Measurements from ENCODE around the gene ARHGAP26.

The ARHGAP26 gene

DNA sequence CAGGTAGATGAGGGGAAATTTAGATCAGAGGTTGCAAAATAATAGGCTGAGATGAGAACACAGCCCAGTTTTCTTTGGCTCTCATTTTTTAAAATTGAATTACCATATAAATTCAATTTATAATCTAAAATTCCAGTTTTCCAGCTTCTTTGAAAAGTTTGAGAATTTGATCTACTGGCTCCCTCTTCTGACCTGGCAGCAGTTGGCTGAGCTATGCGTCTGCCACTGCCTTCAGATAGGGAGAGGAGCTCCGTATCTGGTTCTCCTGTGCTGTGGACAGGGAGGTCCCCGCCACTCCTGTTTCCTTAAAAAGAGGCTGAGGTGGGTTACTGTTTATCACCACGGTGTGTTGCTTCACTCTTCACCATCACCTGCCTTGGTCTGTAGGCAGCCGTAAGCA, 103.7 kb downstream of the ARHGAP26 start:
- Mint-ChIP-seq H3K27me3 (no peaks in the 10 kb centered on the region), H3K27ac (no peak overlapping the region), H3K36me3 (peaks cover 0 to 3% of the 10 kb centered on the region in 2 donors), H3K4me1 (peaks cover 0 to 4% of the 10 kb centered on the region in 2 donors), H3K4me3 (no peak overlapping the region), H3K9me3 (no peaks in the 10 kb centered on the region)
- ATAC-seq (replicated peaks) (no peak), DNase-seq (no peak)

DNA sequence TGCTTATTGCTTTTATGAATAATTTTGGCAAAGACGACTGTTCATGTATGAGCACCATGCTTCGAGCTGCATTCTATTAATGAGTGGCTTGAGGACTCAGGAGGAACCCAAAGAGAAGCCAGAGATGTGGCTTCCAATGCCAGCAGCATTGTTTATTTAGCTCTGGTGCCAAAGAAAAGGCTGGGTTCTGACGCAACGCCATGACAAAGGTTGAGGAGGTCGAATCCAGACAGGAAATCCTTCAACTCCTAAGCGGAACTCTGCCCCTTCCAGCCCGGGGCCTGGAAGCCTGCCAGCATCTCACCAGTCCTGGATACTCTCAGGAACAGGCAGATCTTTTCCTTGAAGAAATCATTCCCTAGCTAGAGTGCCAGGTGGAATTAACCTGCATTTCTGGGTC, 104.4 kb downstream of the ARHGAP26 start:
- ATAC-seq (replicated peaks) (no peak), DNase-seq (no peak)
- no peaks in the 10 kb centered on the region for H3K9me3 Mint-ChIP-seq
- H3K4me3 Mint-ChIP-seq: no peak overlapping the region
- peaks cover 0 to 3% of the 10 kb centered on the region in 2 donors for H3K36me3 Mint-ChIP-seq
- H3K27ac Mint-ChIP-seq: no peak overlapping the region
- H3K27me3 Mint-ChIP-seq: no peaks in the 10 kb centered on the region
- peaks cover 0 to 4% of the 10 kb centered on the region in 2 donors for H3K4me1 Mint-ChIP-seq

GRCh38 chr5:142875936-142876335, 105.8 kb downstream of the ARHGAP26 start:
- no peaks in the 10 kb centered on the region for H3K9me3 Mint-ChIP-seq
- no peak for DNase-seq
- no peak overlapping the region for H3K27ac Mint-ChIP-seq
- peaks cover 0 to 3% of the 10 kb centered on the region in 2 donors for H3K36me3 Mint-ChIP-seq
- H3K27me3 Mint-ChIP-seq: no peaks in the 10 kb centered on the region
- ATAC-seq (replicated peaks): no peak
- H3K4me3 Mint-ChIP-seq: no peak overlapping the region
- H3K4me1 Mint-ChIP-seq: peaks cover 0 to 8% of the 10 kb centered on the region in 2 donors

DNA sequence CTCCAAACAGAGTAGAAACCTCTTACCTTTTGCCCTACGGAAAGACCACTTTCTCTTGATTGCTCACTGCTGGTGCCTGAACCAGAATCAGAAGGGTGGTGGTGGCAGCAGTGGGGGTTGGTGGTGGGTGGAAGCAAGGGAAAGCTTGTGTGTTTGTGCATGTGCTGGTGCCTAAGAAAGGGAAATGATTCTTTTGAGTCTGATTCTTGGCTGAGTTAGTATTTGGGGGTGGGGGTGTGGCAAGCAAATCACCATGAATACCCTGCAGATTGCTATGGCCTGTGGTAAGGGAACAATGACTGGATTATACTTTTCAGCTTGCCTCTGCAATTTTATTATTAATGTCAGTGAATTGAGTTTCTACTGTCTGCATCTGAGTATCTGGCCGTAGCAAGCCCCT, 106.6 kb downstream of the ARHGAP26 start:
- ATAC-seq (replicated peaks): no peak
- Mint-ChIP-seq H3K4me1 (peaks cover 0 to 11% of the 10 kb centered on the region in 2 donors), H3K36me3 (peaks cover 0 to 3% of the 10 kb centered on the region in 2 donors), H3K27me3 (no peaks in the 10 kb centered on the region), H3K27ac (no peak overlapping the region), H3K4me3 (no peak overlapping the region), H3K9me3 (no peaks in the 10 kb centered on the region)
- DNase-seq: no peak

GRCh38 chr5:142878111-142878510, 107.9 kb downstream of the ARHGAP26 start:
- no peaks in the 10 kb centered on the region for H3K9me3 Mint-ChIP-seq
- H3K36me3 Mint-ChIP-seq: peaks cover 0 to 3% of the 10 kb centered on the region in 2 donors
- ATAC-seq (replicated peaks) (no peak), DNase-seq (no peak)
- H3K4me3 Mint-ChIP-seq: no peak overlapping the region
- peaks cover 0 to 7% of the 10 kb centered on the region in 2 donors for H3K4me1 Mint-ChIP-seq
- no peak overlapping the region for H3K27ac Mint-ChIP-seq
- H3K27me3 Mint-ChIP-seq: no peaks in the 10 kb centered on the region

DNA sequence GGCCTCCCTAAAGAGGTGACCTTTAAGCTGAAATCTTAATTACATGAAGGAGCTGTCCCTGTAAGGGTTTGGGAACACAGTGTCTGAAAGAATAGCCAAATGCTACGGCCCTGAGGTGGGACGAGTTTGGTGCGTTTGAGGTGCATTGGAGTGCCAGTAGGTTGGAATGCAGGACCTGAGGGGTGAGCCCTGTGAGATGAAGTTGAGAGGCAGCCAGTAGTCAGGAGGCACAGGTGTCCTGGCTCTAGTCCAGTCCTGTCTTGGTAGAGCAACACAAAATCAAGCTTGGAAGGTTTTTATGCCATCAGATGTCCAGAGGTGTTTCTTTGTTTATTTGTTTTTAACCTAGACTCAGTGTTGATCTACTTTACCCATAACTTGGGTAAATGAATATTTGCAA, 108.5 kb downstream of the ARHGAP26 start:
- Mint-ChIP-seq H3K9me3 (no peaks in the 10 kb centered on the region), H3K27me3 (no peaks in the 10 kb centered on the region), H3K36me3 (peaks cover 0 to 3% of the 10 kb centered on the region in 2 donors), H3K27ac (no peak overlapping the region), H3K4me3 (no peak overlapping the region), H3K4me1 (peaks cover 0 to 7% of the 10 kb centered on the region in 2 donors)
- ATAC-seq (replicated peaks) (no peak), DNase-seq (no peak)

- no peak overlapping the region for H3K4me3 Mint-ChIP-seq
- H3K9me3 Mint-ChIP-seq: no peaks in the 10 kb centered on the region
- no peaks in the 10 kb centered on the region for H3K36me3 Mint-ChIP-seq
- H3K4me1 Mint-ChIP-seq: peaks cover 0 to 7% of the 10 kb centered on the region in 2 donors
- no peak for DNase-seq
- no peaks in the 10 kb centered on the region for H3K27me3 Mint-ChIP-seq
- no peak overlapping the region for H3K27ac Mint-ChIP-seq
- ATAC-seq (replicated peaks): peak; percentile 82 to 89
Measured at GRCh38 chr5:142881076-142881783, 111.1 kb downstream of the ARHGAP26 start.

DNA sequence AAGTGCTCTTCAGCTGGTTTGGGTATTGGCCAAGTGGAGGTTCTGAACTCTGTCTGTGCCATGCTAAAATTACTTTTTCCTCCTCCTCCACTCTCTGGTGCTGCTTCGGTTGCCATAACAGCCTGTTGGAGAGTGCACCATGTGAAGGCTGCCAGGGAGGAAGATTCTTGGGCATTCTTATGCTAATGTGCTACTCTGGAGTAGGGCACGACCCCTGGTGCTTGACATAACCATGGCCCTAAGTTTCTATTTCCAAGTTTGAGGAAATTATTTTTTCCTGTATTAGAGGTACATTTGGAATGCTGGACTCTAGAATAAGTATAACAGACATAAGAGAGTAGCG, 111.6 kb downstream of the ARHGAP26 start:
- no peaks in the 10 kb centered on the region for H3K9me3 Mint-ChIP-seq

DNA sequence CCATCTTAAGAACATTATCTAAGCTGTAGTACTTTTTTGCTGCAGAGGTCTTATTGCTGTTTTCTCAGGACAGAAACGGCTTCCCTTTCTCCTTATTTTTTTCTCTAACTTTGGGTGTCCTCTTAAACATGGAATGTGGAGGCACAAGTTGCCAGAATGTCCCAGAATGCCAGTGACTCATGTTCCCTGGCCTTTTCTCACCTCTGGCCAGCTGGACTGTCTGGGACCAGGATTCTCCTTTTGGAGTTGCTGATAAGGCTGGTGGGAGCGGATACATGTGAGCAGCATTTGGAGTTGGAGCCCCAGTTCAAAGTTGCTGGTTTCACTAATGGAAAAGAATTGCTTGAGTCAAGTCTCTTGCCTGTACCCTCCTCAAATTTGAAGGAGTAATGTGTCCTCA, 112.8 kb downstream of the ARHGAP26 start:
- ATAC-seq (replicated peaks) (no peak), DNase-seq (no peak)
- H3K4me3 Mint-ChIP-seq: no peak overlapping the region
- H3K27me3 Mint-ChIP-seq: no peaks in the 10 kb centered on the region
- no peak overlapping the region for H3K27ac Mint-ChIP-seq
- H3K9me3 Mint-ChIP-seq: no peaks in the 10 kb centered on the region
- H3K36me3 Mint-ChIP-seq: no peaks in the 10 kb centered on the region
- H3K4me1 Mint-ChIP-seq: peaks cover 0 to 7% of the 10 kb centered on the region in 2 donors

More for the DNA sequence above, 111.6 kb downstream of the ARHGAP26 start:
- ATAC-seq (replicated peaks): no peak
- DNase-seq: no peak
- no peak overlapping the region for H3K27ac Mint-ChIP-seq
- no peak overlapping the region for H3K4me3 Mint-ChIP-seq
- no peaks in the 10 kb centered on the region for H3K36me3 Mint-ChIP-seq
- peaks cover 0 to 7% of the 10 kb centered on the region in 2 donors for H3K4me1 Mint-ChIP-seq
- no peaks in the 10 kb centered on the region for H3K27me3 Mint-ChIP-seq

DNA sequence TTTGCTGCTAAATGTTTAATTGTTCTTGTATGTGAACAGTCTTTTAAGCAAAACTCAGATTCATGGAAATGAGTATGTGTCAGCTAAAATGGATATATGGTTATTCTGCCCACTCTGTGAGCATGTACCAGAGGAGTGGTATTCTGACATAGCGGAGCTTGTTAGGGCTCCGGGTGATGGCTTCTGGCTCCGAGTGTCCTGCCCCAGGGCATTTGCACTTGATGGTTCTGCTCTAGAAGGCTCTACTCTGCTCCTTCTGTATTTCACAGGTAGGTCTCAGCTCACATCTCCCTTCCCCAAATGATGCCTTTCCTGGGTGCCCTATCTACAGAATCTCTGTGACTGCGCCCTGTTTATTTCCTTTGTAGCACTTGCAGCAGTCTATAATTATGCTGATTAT, 113.3 kb downstream of the ARHGAP26 start:
- DNase-seq: no peak
- H3K27me3 Mint-ChIP-seq: no peaks in the 10 kb centered on the region
- no peak for ATAC-seq (replicated peaks)
- no peak overlapping the region for H3K27ac Mint-ChIP-seq
- peaks cover 0 to 7% of the 10 kb centered on the region in 2 donors for H3K4me1 Mint-ChIP-seq
- H3K36me3 Mint-ChIP-seq: no peaks in the 10 kb centered on the region
- no peaks in the 10 kb centered on the region for H3K9me3 Mint-ChIP-seq
- H3K4me3 Mint-ChIP-seq: no peak overlapping the region

DNA sequence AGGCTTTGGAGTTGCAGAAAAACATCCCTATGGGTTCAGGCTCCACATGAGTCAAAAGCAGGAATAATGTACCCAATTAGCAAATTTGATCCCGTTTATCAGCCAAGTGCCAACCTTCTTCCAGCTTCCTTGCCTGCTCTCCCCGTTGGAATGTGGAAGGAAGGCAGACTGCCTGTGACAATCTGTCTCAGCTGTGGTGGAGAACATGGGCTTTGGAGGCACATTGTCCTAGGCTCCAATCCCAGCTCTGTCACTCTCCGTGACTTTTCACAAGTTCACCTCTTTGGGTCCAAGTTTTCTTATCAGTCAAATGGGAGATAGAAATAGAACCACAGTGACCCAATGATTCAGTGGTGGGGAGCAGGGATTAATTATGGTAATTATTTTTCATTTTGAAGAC, 113.9 kb downstream of the ARHGAP26 start:
- H3K4me1 Mint-ChIP-seq: peaks cover 0 to 7% of the 10 kb centered on the region in 2 donors
- H3K9me3 Mint-ChIP-seq: no peaks in the 10 kb centered on the region
- no peaks in the 10 kb centered on the region for H3K36me3 Mint-ChIP-seq
- DNase-seq: no peak
- H3K4me3 Mint-ChIP-seq: no peak overlapping the region
- ATAC-seq (replicated peaks): no peak
- no peak overlapping the region for H3K27ac Mint-ChIP-seq
- no peaks in the 10 kb centered on the region for H3K27me3 Mint-ChIP-seq

DNA sequence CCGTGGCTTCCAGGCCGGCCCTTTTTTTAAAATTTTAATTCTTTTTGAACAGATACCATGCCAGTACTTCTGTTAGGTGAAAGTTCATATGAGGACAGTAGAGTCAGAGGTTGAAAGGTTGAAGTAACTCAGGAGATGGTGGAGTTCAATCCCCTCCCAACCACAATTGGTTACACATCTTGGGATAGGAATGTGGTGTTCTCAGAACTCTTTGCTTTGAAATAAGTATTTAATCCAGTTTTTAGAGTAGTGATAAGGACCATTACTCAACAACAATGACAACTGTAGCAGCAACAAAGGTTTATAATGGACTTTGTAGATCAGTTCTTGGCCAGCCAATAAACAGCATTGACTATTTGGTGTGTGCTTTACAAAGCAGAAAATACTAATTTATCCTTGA, 116.0 kb downstream of the ARHGAP26 start:
- Mint-ChIP-seq H3K27ac (no peak overlapping the region), H3K4me3 (no peak overlapping the region), H3K4me1 (peaks cover 0 to under 1% of the 10 kb centered on the region in 2 donors), H3K36me3 (no peaks in the 10 kb centered on the region), H3K27me3 (no peaks in the 10 kb centered on the region), H3K9me3 (no peaks in the 10 kb centered on the region)
- DNase-seq: no peak
- ATAC-seq (replicated peaks): no peak

- ATAC-seq (replicated peaks) (no peak), DNase-seq (no peak)
- Mint-ChIP-seq H3K36me3 (no peaks in the 10 kb centered on the region), H3K4me1 (no peaks in the 10 kb centered on the region), H3K27ac (no peak overlapping the region), H3K27me3 (no peaks in the 10 kb centered on the region), H3K9me3 (no peaks in the 10 kb centered on the region), H3K4me3 (no peak overlapping the region)
Measured at GRCh38 chr5:142886956-142887355, 116.8 kb downstream of the ARHGAP26 start.

GRCh38 chr5:142888469-142889085, 118.4 kb downstream of the ARHGAP26 start:
- Mint-ChIP-seq H3K27ac (no peak overlapping the region), H3K27me3 (no peaks in the 10 kb centered on the region), H3K4me3 (no peak overlapping the region), H3K36me3 (no peaks in the 10 kb centered on the region), H3K4me1 (no peaks in the 10 kb centered on the region), H3K9me3 (no peaks in the 10 kb centered on the region)
- DNase-seq (no peak), ATAC-seq (replicated peaks) (no peak)

DNA sequence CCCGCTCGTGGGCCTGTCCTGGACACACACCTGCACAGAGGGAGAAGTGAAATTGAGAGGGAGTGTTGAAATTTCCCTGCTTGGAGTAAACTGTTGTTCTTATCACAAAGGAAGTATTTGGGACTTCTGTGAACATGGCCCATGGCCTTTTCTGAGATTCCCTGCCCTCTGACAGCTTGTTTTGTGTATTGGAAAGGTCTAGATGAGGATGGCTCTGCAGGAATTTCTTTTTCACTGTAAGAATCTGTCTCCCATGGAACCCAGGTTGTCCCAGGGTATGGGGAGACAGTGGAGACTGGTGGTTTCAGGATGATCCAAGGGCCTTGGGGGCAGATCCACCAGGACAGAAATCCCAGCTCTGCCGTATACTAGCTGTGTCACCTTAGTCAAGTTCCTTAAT, 121.8 kb downstream of the ARHGAP26 start:
- Mint-ChIP-seq H3K27me3 (no peaks in the 10 kb centered on the region), H3K4me1 (no peaks in the 10 kb centered on the region), H3K9me3 (no peaks in the 10 kb centered on the region), H3K4me3 (no peak overlapping the region), H3K27ac (no peak overlapping the region), H3K36me3 (peaks cover 3 to 7% of the 10 kb centered on the region in 2 donors)
- no peak for DNase-seq
- ATAC-seq (replicated peaks): no peak

Measured in stimulated activated naive B cell treated with anti-CD40 and anti-IgM and Interleukin-4, amounts not matched to agents 10 μg/mL and 1 μg/mL and 100 μg/mL, for 72 hours (primary cell).